Measurements from ENCODE around the gene TBC1D9B.

- TF ChIP-seq, protein P1, sequence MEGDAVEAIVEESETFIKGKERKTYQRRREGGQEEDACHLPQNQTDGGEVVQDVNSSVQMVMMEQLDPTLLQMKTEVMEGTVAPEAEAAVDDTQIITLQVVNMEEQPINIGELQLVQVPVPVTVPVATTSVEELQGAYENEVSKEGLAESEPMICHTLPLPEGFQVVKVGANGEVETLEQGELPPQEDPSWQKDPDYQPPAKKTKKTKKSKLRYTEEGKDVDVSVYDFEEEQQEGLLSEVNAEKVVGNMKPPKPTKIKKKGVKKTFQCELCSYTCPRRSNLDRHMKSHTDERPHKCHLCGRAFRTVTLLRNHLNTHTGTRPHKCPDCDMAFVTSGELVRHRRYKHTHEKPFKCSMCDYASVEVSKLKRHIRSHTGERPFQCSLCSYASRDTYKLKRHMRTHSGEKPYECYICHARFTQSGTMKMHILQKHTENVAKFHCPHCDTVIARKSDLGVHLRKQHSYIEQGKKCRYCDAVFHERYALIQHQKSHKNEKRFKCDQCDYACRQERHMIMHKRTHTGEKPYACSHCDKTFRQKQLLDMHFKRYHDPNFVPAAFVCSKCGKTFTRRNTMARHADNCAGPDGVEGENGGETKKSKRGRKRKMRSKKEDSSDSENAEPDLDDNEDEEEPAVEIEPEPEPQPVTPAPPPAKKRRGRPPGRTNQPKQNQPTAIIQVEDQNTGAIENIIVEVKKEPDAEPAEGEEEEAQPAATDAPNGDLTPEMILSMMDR (IDR thresholded peaks at IDR 0.05): no peak
- TF ChIP-seq POLR2A (IDR thresholded peaks at IDR 0.05): no peak
These were observed 34.7 kb downstream of the TBC1D9B start for GRCh38 chr5:179872828-179873575.
